Measurements from ENCODE around the gene NXPH4. TPM values are rescaled to one million over a fixed set of nuclear protein-coding genes. Genes with fewer than 3 reads are reported as not detected.

The NXPH4 gene
- total and polyA plus RNA-seq, 10 of the 15 experiments (the other 5 are each of a cell fraction or from before 2014, with no cell fraction given) = 0.03 to 0.26 TPM; not detected in 8

- TF ChIP-seq ZNF687 (IDR thresholded peaks at IDR 0.05) = no peak
Observed at GRCh38 chr12:57195611-57196371, 20.8 kb upstream of the NXPH4 start (continued).

- in situ Hi-C loops (cut with MboI) (no loop called here), intact Hi-C loops (cut with micrococcal nuclease; ENCODE audit: unreplicated experiment) (no loop called here)
- ATAC-seq (no peak), DNase-seq (ENCODE audit: low read depth, low spot score) (no peak), FAIRE-seq (no peak)
- 11% methylated on average over 4 of the region's 4 CpGs for WGBS (ENCODE audit: insufficient coverage, insufficient replicate concordance, low lambda C conversion rate, missing lambda C conversion rate)
- ChIA-PET POLR2A (no interaction called here), CTCF (interaction anchor here (1.1 to 1.5 kb wide), 2 partner anchors 11 to 13 kb away, joined by 3 to 4 read pairs; no protein-coding TSS in a partner anchor), SMC1A (ENCODE audit: uncharacterized antibody, unreplicated experiment) (no interaction called here), RAD21 (ENCODE audit: unreplicated experiment) (no interaction called here)
- Histone ChIP-seq H3K4me1 (ENCODE audit: control insufficient read depth, insufficient read depth, low read length) (no peaks in the 10 kb centered on the region), H3K27me3 (replicated peaks in 1 of 2; ENCODE audit: control insufficient read depth in 2 of 2, insufficient read depth in 2 of 2, low read length in 1 of 2) (no peaks in the 10 kb centered on the region), H3K9me3 (replicated peaks; ENCODE audit: control insufficient read depth, insufficient read depth, low read length) (no peaks in the 10 kb centered on the region), H3K79me2 (ENCODE audit: control insufficient read depth, insufficient read depth, low read length) (no peaks in the 10 kb centered on the region), H4K20me1 (ENCODE audit: control insufficient read depth, insufficient read depth) (no peaks in the 10 kb centered on the region), H3K4me3 (no peak overlapping the region), H3K4me2 (ENCODE audit: control insufficient read depth, insufficient read depth) (no peak overlapping the region), H3K9ac (ENCODE audit: control insufficient read depth, insufficient read depth, low read length) (no peak overlapping the region), H2AFZ (ENCODE audit: control insufficient read depth, low read depth, low read length) (no peak overlapping the region), H3K27ac (ENCODE audit: control insufficient read depth, insufficient read depth) (no peak overlapping the region), H3K36me3 (ENCODE audit: control insufficient read depth in 2 of 2, insufficient read depth in 2 of 2, low read length in 1 of 2) (no peaks in the 10 kb centered on the region; a peak in 1 of 4 replicates)
- BruUV-seq (replicated peaks) = no TSS peak
- TF ChIP-seq CBX5 (IDR thresholded peaks at IDR 0.05; ENCODE audit: low read depth) (no peak), TAF1 (IDR thresholded peaks at IDR 0.05; ENCODE audit: borderline replicate concordance, low read depth, low read length) (no peak), JUNB (IDR thresholded peaks at IDR 0.05) (no peak), USF2 (IDR thresholded peaks at IDR 0.05; ENCODE audit: borderline replicate concordance, low read depth, low read length) (no peak), ZBTB40 (IDR thresholded peaks at IDR 0.05; ENCODE audit: borderline replicate concordance) (no peak), CBX3 (IDR thresholded peaks at IDR 0.05; ENCODE audit: borderline replicate concordance, low read depth) (no peak), MLLT1 (IDR thresholded peaks at IDR 0.05) (no peak), SIX5 (IDR thresholded peaks at IDR 0.05; ENCODE audit: low read depth, low read length, severe bottlenecking) (no peak), BCL11A (IDR thresholded peaks at IDR 0.05; ENCODE audit: low read depth, low read length) (no peak)
Observed at GRCh38 chr12:57196439-57196838, 20.2 kb upstream of the NXPH4 start.
